ENCODE results near the gene C2CD4D.

DNA sequence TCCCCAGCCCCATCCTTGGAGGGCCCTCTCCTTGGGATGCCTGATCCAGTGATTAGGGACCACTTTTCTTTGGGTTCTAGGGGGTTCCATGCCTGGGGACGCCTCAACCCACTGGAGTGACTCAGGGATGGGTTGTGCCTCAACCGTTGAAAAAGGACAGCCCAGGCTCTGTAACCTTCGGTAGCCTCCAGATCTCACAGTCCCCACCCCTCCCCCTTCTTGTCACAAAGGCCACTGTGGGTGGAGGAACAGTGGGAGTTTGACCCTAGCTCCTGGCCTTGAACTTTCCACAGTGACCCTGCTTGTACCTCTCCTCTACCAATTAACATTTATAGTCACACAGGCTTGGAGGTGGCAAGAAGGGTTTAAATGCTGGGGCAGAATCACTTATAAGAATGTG is 5.4 kb downstream of the C2CD4D start:
- TF ChIP-seq, protein P1, sequence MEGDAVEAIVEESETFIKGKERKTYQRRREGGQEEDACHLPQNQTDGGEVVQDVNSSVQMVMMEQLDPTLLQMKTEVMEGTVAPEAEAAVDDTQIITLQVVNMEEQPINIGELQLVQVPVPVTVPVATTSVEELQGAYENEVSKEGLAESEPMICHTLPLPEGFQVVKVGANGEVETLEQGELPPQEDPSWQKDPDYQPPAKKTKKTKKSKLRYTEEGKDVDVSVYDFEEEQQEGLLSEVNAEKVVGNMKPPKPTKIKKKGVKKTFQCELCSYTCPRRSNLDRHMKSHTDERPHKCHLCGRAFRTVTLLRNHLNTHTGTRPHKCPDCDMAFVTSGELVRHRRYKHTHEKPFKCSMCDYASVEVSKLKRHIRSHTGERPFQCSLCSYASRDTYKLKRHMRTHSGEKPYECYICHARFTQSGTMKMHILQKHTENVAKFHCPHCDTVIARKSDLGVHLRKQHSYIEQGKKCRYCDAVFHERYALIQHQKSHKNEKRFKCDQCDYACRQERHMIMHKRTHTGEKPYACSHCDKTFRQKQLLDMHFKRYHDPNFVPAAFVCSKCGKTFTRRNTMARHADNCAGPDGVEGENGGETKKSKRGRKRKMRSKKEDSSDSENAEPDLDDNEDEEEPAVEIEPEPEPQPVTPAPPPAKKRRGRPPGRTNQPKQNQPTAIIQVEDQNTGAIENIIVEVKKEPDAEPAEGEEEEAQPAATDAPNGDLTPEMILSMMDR (IDR thresholded peaks at IDR 0.05) = no peak
- TF ChIP-seq, protein P2, sequence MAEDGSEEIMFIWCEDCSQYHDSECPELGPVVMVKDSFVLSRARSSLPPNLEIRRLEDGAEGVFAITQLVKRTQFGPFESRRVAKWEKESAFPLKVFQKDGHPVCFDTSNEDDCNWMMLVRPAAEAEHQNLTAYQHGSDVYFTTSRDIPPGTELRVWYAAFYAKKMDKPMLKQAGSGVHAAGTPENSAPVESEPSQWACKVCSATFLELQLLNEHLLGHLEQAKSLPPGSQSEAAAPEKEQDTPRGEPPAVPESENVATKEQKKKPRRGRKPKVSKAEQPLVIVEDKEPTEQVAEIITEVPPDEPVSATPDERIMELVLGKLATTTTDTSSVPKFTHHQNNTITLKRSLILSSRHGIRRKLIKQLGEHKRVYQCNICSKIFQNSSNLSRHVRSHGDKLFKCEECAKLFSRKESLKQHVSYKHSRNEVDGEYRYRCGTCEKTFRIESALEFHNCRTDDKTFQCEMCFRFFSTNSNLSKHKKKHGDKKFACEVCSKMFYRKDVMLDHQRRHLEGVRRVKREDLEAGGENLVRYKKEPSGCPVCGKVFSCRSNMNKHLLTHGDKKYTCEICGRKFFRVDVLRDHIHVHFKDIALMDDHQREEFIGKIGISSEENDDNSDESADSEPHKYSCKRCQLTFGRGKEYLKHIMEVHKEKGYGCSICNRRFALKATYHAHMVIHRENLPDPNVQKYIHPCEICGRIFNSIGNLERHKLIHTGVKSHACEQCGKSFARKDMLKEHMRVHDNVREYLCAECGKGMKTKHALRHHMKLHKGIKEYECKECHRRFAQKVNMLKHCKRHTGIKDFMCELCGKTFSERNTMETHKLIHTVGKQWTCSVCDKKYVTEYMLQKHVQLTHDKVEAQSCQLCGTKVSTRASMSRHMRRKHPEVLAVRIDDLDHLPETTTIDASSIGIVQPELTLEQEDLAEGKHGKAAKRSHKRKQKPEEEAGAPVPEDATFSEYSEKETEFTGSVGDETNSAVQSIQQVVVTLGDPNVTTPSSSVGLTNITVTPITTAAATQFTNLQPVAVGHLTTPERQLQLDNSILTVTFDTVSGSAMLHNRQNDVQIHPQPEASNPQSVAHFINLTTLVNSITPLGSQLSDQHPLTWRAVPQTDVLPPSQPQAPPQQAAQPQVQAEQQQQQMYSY (CRISPR knock-in tag; IDR thresholded peaks at IDR 0.05) = no peak

Data from WTC11 (cell line).